Esophagus muscularis mucosa (tissue), 4 donors: ENCODE results near the gene LRRC47.

ENCODE experiments used
- CTCF ChIP-seq, 3 experiments: fragments of 200-600 bp in 2 of 3; fragments of 450-650 bp in 1 of 3; sonication (generic) in 2 of 3; IDR thresholded peaks; one replicate each; pipeline ENCODE4 v1.5.1; 2017 to 2019; ENCODE audit warnings: antibody characterized with exemption in 3 of 3, mild to moderate bottlenecking in 2 of 3, moderate library complexity in 1 of 3
- EP300 ChIP-seq: sonication (generic); formaldehyde crosslinking; IDR thresholded peaks from one replicate; pipeline ENCODE4 v1.6.1; 2017; ENCODE audit warnings: antibody characterized with exemption
- POLR2A ChIP-seq: fragments of 450-650 bp; IDR thresholded peaks from one replicate; pipeline ENCODE4 v1.6.1; 2017; ENCODE audit warnings: antibody characterized with exemption, moderate library complexity, mild to moderate bottlenecking, low read depth
- POLR2AphosphoS5 ChIP-seq, 2 donors: sonication (generic); formaldehyde crosslinking; IDR thresholded peaks; one replicate each; pipeline ENCODE4 v1.6.1; 2017; ENCODE audit warnings: antibody characterized with exemption in 2 of 2

GRCh38 chr1:3834701-3835100 lies 38.4 kb upstream of the LRRC47 start:
- TF ChIP-seq CTCF (IDR thresholded peaks at IDR 0.05) (no peak), EP300 (no peak), POLR2A (no peak), POLR2AphosphoS5 (IDR thresholded peaks at IDR 0.05) (no peak)
